Astrocyte (in vitro differentiated cells and primary cell): ENCODE data around the gene PCGF3. TPM values are rescaled to one million over a fixed set of nuclear protein-coding genes. Genes with fewer than 3 reads are reported as not detected.
A peak's percentile ranks its signal among the peaks of the same experiment; 100 is the strongest.

Source experiments
- DNase-seq: peaks from one replicate; pipeline ENCODE4 v3.0.0-alpha.2; 2010; ENCODE audit warnings: low read depth
- FAIRE-seq: peaks from 2 replicates; lab custom pipeline; 2011; peaks lifted over from hg19 to GRCh38; lab: Jason Lieb, UNC
- H2AFZ ChIP-seq: 2 replicates; pipeline ENCODE4 v1.6.0; 2012; ENCODE audit warnings: low read depth, low read length, inconsistent platforms
- H3K27ac ChIP-seq: 2 replicates; pipeline ENCODE4 v1.5.1; 2011; ENCODE audit warnings: low read depth, low read length, inconsistent platforms
- H3K27me3 ChIP-seq: 2 replicates; pipeline ENCODE4 v1.6.0; 2011; ENCODE audit warnings: low read length, inconsistent platforms; ENCODE audit not compliant: insufficient read depth
- H3K36me3 ChIP-seq: 2 replicates; pipeline ENCODE4 v1.5.1; 2011; ENCODE audit warnings: low read length, inconsistent platforms; ENCODE audit not compliant: insufficient read depth
- H3K4me1 ChIP-seq: 2 replicates; pipeline ENCODE4 v1.5.1; 2011; ENCODE audit warnings: low read length, inconsistent platforms; ENCODE audit not compliant: insufficient read depth
- H3K4me2 ChIP-seq: 2 replicates; pipeline ENCODE4 v1.6.0; 2012; ENCODE audit warnings: low read length, inconsistent platforms
- H3K4me3 ChIP-seq: 2 replicates; pipeline ENCODE4 v1.5.1; 2011; ENCODE audit warnings: low read depth, mild to moderate bottlenecking, low read length, inconsistent platforms; ENCODE audit not compliant: insufficient read depth
- H3K79me2 ChIP-seq: 2 replicates; pipeline ENCODE4 v1.6.0; 2012; ENCODE audit warnings: mild to moderate bottlenecking, low read length, inconsistent platforms; ENCODE audit not compliant: insufficient read depth
- H3K9ac ChIP-seq: 2 replicates; pipeline ENCODE4 v1.6.0; 2012; ENCODE audit warnings: mild to moderate bottlenecking, low read length, inconsistent platforms
- H3K9me3 ChIP-seq: 2 replicates; pipeline ENCODE4 v1.5.1; 2012; ENCODE audit warnings: low read depth, mild to moderate bottlenecking, low read length, inconsistent platforms; ENCODE audit not compliant: insufficient read depth
- H4K20me1 ChIP-seq: 2 replicates; pipeline ENCODE4 v1.6.0; 2012; ENCODE audit warnings: low read length, inconsistent platforms; ENCODE audit not compliant: insufficient read depth
- H3K27ac Mint-ChIP-seq: one replicate; pipeline ENCODE4 v1.8.0; 2021; ENCODE audit warnings: mild to moderate bottlenecking, mixed read lengths; ENCODE audit not compliant: unreplicated experiment
- H3K27me3 Mint-ChIP-seq: one replicate; pipeline ENCODE4 v1.8.0; 2021; ENCODE audit warnings: low read depth, mixed read lengths; ENCODE audit not compliant: unreplicated experiment
- H3K36me3 Mint-ChIP-seq: one replicate; pipeline ENCODE4 v1.8.0; 2021; ENCODE audit warnings: low read depth, mixed read lengths; ENCODE audit not compliant: unreplicated experiment
- H3K4me1 Mint-ChIP-seq: one replicate; pipeline ENCODE4 v1.8.0; 2021; ENCODE audit warnings: low read depth, mixed read lengths; ENCODE audit not compliant: unreplicated experiment
- H3K4me3 Mint-ChIP-seq: one replicate; pipeline ENCODE4 v1.8.0; 2021; ENCODE audit warnings: mild to moderate bottlenecking, moderate library complexity, mixed read lengths; ENCODE audit not compliant: unreplicated experiment
- H3K9me3 Mint-ChIP-seq: one replicate; pipeline ENCODE4 v1.8.0; 2021; ENCODE audit warnings: mild to moderate bottlenecking, mixed read lengths; ENCODE audit not compliant: unreplicated experiment
- EZH2 ChIP-seq: IDR thresholded peaks from 2 replicates; pipeline ENCODE4 v1.6.1; 2012; ENCODE audit warnings: mild to moderate bottlenecking, low read length, inconsistent platforms; ENCODE audit not compliant: insufficient read depth
- total RNA-seq: library from RNA; stranded (reverse); gene quantifications from 2 replicates; pipeline ENCODE4 v1.2.1, GENCODE V29; 2021
- TF ChIP-seq, protein P1 (sequence below): IDR thresholded peaks from 2 replicates; pipeline ENCODE4 v1.5.1; 2011; ENCODE audit warnings: low read depth, mild to moderate bottlenecking, inconsistent platforms, low read length, moderate library complexity; ENCODE audit not compliant: insufficient read depth

PCGF3 gene
- total RNA-seq, 1 donor from 2014 or later = 65.7 TPM

DNA sequence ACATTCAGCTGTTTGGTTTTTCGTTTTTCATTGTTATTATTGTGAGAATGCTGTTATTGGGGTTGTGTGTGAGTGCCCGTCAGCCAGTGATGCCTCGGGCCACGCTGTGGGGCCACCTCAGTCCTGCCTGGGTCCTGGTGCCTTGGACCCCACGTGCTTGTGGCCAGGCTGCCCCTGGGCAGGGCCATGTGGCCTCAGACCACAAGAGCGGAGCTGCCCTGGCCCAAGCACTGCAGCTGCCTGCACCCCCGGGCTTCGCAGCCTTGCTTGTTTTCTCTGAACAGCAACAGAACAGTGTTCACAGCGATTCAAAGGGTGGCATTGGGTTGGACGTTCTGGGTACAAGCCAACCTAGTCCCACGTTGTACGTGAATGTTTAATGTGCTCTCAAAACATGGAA, 63.4 kb downstream of the PCGF3 start:
- H3K36me3 Mint-ChIP-seq = peaks cover 5% of the 10 kb centered on the region
- no peaks in the 10 kb centered on the region for H3K27me3 ChIP-seq
- peaks cover 98% of the 10 kb centered on the region for H4K20me1 ChIP-seq
- H3K27ac ChIP-seq = no peak overlapping the region
- peaks cover 30% of the 10 kb centered on the region for H3K36me3 ChIP-seq
- no peak for DNase-seq
- peaks cover 8% of the 10 kb centered on the region for H3K4me1 ChIP-seq
- no peak overlapping the region for H3K4me3 Mint-ChIP-seq
- no peak for FAIRE-seq
- H3K9me3 Mint-ChIP-seq = no peaks in the 10 kb centered on the region
- peaks cover 37% of the 10 kb centered on the region for H3K4me1 Mint-ChIP-seq
- no peak overlapping the region for H3K9ac ChIP-seq
- H3K79me2 ChIP-seq = peaks cover 69% of the 10 kb centered on the region
- no peak overlapping the region for H3K27ac Mint-ChIP-seq
- no peak overlapping the region for H3K4me3 ChIP-seq
- no peaks in the 10 kb centered on the region for H3K9me3 ChIP-seq
- no peaks in the 10 kb centered on the region for H3K27me3 Mint-ChIP-seq
- TF ChIP-seq EZH2 = no peak
- TF ChIP-seq, protein P1, sequence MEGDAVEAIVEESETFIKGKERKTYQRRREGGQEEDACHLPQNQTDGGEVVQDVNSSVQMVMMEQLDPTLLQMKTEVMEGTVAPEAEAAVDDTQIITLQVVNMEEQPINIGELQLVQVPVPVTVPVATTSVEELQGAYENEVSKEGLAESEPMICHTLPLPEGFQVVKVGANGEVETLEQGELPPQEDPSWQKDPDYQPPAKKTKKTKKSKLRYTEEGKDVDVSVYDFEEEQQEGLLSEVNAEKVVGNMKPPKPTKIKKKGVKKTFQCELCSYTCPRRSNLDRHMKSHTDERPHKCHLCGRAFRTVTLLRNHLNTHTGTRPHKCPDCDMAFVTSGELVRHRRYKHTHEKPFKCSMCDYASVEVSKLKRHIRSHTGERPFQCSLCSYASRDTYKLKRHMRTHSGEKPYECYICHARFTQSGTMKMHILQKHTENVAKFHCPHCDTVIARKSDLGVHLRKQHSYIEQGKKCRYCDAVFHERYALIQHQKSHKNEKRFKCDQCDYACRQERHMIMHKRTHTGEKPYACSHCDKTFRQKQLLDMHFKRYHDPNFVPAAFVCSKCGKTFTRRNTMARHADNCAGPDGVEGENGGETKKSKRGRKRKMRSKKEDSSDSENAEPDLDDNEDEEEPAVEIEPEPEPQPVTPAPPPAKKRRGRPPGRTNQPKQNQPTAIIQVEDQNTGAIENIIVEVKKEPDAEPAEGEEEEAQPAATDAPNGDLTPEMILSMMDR = no peak
- no peak overlapping the region for H2AFZ ChIP-seq
- no peak overlapping the region for H3K4me2 ChIP-seq

DNA sequence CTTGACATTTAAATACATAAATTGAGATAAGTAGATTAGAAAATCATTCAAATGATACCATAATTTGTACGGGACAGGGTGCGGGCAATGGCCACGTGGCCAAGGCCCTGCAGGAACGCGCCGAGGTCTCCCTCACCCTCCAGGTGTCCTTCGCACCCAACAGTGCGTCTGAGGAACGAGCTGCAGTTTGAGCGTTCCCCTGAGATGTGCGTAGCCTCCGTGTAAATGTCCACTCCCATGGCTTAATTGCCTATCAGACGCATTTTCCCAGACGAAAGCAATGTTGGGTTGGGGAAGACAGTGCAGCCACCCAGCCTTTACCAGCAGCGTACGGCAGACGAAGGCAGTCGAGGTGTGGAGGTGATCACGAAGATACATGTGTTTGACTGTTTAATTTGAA, 63.9 kb downstream of the PCGF3 start:
- Histone ChIP-seq H4K20me1 (peaks cover 98% of the 10 kb centered on the region), H3K27ac (no peak overlapping the region), H3K4me3 (no peak overlapping the region), H3K27me3 (no peaks in the 10 kb centered on the region), H3K36me3 (peaks cover 31% of the 10 kb centered on the region), H3K79me2 (peaks cover 74% of the 10 kb centered on the region), H3K9ac (no peak overlapping the region), H3K4me1 (peaks cover 8% of the 10 kb centered on the region), H3K9me3 (no peaks in the 10 kb centered on the region), H3K4me2 (no peak overlapping the region), H2AFZ (no peak overlapping the region)
- H3K27me3 Mint-ChIP-seq = no peaks in the 10 kb centered on the region
- no peaks in the 10 kb centered on the region for H3K9me3 Mint-ChIP-seq
- H3K27ac Mint-ChIP-seq = no peak overlapping the region
- peaks cover 10% of the 10 kb centered on the region for H3K36me3 Mint-ChIP-seq
- H3K4me1 Mint-ChIP-seq = peaks cover 37% of the 10 kb centered on the region
- no peak overlapping the region for H3K4me3 Mint-ChIP-seq
- DNase-seq (no peak), FAIRE-seq (no peak)
- no peak for TF ChIP-seq EZH2
- TF ChIP-seq, protein P1 = no peak

DNA sequence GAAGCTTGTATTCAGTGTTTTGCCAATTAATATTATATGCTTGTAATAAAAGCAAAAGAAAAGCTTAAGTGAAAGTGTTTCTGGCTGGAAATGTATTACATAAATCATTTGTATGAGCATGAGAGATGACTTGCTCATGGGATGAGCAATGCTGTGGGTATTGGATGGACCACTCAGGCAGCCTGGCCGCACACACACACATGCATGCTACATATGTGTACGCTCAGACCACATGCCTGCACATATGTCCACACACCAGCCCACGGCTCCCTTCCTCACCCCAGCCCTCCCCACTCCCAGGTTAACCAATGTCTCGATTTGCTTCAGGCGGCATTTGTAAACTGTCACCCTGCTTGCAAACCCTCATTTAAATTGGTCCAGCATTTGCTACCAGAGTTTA, 64.4 kb downstream of the PCGF3 start:
- no peak overlapping the region for H3K4me3 Mint-ChIP-seq

More for the DNA sequence above, 64.4 kb downstream of the PCGF3 start:
- FAIRE-seq = no peak
- Mint-ChIP-seq H3K27me3 (no peaks in the 10 kb centered on the region), H3K4me1 (peaks cover 37% of the 10 kb centered on the region), H3K36me3 (peaks cover 14% of the 10 kb centered on the region), H3K9me3 (no peaks in the 10 kb centered on the region), H3K27ac (peak overlapping the region; percentile 73)
- H3K79me2 ChIP-seq = peaks cover 80% of the 10 kb centered on the region
- H3K9ac ChIP-seq = no peak overlapping the region
- H3K4me1 ChIP-seq = peaks cover 8% of the 10 kb centered on the region
- H3K4me2 ChIP-seq = no peak overlapping the region
- H4K20me1 ChIP-seq = peaks cover 98% of the 10 kb centered on the region
- H3K36me3 ChIP-seq = peaks cover 35% of the 10 kb centered on the region
- TF ChIP-seq EZH2 = no peak
- TF ChIP-seq, protein P1 = no peak
- no peak overlapping the region for H2AFZ ChIP-seq
- H3K27ac ChIP-seq = no peak overlapping the region
- DNase-seq = no peak
- H3K27me3 ChIP-seq = no peaks in the 10 kb centered on the region
- no peak overlapping the region for H3K4me3 ChIP-seq
- no peaks in the 10 kb centered on the region for H3K9me3 ChIP-seq
